ENCODE results near the gene STING1. TPM values are rescaled to one million over a fixed set of nuclear protein-coding genes. Genes with fewer than 3 reads are reported as not detected.
A peak's percentile ranks its signal among the peaks of the same experiment; 100 is the strongest.
"Not testable (repeated sequence)": the region's sequence is repeated elsewhere in the genome, so short reads cannot be mapped to it uniquely, and the experiment has no call there.

Gene STING1
- total and polyA plus RNA-seq, 4 experiments from 2014 or later: 124 to 176 (median 143) TPM

DNA sequence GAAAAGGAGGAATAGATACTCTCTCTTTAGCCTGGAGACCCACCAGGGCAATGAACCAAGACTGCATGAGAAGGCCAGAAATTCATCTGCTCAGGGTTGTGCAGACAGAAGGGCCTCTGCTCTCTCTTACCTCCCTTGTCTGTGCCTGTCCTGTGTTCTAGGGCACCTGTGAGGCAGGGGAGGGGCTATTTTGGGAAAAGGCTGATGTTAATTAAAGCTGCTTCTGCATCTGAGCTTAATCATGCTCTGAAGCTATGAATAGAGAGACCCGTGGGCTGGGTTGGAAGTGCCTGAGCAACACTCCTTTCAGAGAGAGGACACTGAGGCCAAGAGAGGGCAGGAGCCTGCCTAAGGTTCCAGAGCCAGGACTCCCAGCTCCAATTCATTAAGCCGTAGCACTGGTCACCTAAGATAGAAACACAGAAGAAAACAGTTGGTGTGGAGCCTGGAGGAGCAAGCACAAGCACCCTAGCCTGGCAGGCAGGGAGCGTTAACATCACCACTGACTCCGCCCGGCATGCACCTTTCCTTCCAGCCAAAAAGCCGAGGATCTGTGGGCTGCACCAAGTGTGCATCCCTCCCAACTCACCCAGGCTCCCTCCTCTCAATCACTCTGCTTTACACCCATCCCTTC lies 31.4 kb upstream of the STING1 start:
- H3K27me3 Mint-ChIP-seq: peaks cover 0 to 1% of the 10 kb centered on the region in 2 donors
- H3K9me3 Mint-ChIP-seq: peaks cover 0 to 3% (median 0%) of the 10 kb centered on the region in 8 donors
- Histone ChIP-seq H3K4me3 (ENCODE audit: low read length in 2 of 2) (no peak overlapping the region), H3K36me3 (ENCODE audit: insufficient read depth, low read length) (no peaks in the 10 kb centered on the region), H3K9me3 (ENCODE audit: control insufficient read depth in 1 of 2, low read length in 2 of 2) (no peaks in the 10 kb centered on the region), H3K27me3 (ENCODE audit: insufficient read depth, low read length) (no peaks in the 10 kb centered on the region), H3K27ac (ENCODE audit: low read depth, low read length) (no peak overlapping the region), H3K4me1 (ENCODE audit: insufficient read depth, low read length) (peaks cover 41% of the 10 kb centered on the region)
- H3K4me3 Mint-ChIP-seq: peak overlapping the region in 2 of 8 donors; percentile 21 to 27
- intact Hi-C loops (cut with micrococcal nuclease): loop anchor here (1.0 to 5.0 kb wide), 4 partner anchors 32 to 227 kb away; partner anchors contain the start of gene STING1
- H3K36me3 Mint-ChIP-seq: no peaks in the 10 kb centered on the region
- H3K4me1 Mint-ChIP-seq: peaks cover 39 to 60% (median 50%) of the 10 kb centered on the region in 4 donors
- ChIA-PET POLR2A (ENCODE audit: partially characterized antibody) (interaction anchor here (0.6 to 6.2 kb wide), 7 partner anchors 32 to 110 kb away, joined by 3 to 103 read pairs (median 4); partner anchors contain the start of genes DNAJC18, SMIM33, SPATA24 and STING1), CTCF (ENCODE audit: partially characterized antibody) (interaction anchor here (0.8 to 17.6 kb wide), 27 partner anchors 9 to 240 kb away, joined by 3 to 632 read pairs (median 8); partner anchors contain the start of genes DNAJC18, MZB1, SMIM33 and SPATA24)
- H3K27ac Mint-ChIP-seq: peak overlapping the region in 5 of 7 donors; percentile 5 to 81 (median 67)
- DNase-seq: no peak

DNA sequence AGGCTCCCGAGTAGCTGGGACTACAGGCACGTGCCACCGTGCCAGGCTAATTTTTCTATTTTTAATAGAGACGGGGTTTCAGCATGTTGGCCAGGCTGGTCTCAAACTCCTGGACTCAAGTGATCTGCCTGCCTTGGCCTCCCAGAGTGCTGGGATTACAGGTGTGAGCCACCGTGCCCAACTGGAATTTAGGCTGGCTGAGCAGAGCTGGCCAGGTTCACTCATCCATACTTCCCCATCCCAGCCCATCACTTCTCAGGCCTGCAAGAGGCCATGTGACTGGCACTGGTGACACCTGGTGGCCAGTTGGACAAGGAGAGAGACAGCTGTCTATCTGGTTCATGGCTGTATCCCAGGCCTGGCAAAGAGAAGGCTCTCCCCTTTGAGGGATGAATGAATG lies 30.9 kb upstream of the STING1 start:
- not testable (repeated sequence) for H3K9me3 Mint-ChIP-seq; H3K9me3 ChIP-seq (ENCODE audit: control insufficient read depth in 1 of 2, low read length in 2 of 2); H3K27me3 ChIP-seq (ENCODE audit: insufficient read depth, low read length); H3K27ac ChIP-seq (ENCODE audit: low read depth, low read length); H3K36me3 ChIP-seq (ENCODE audit: insufficient read depth, low read length); H3K4me3 ChIP-seq (ENCODE audit: low read length in 2 of 2); H3K27me3 Mint-ChIP-seq; H3K36me3 Mint-ChIP-seq
- ChIA-PET POLR2A (ENCODE audit: partially characterized antibody) (interaction anchor here (0.6 to 6.2 kb wide), 8 partner anchors 31 to 110 kb away, joined by 3 to 103 read pairs (median 4); partner anchors contain the start of genes DNAJC18, SMIM33, SPATA24 and STING1), CTCF (ENCODE audit: partially characterized antibody) (interaction anchor here (0.7 to 17.6 kb wide), 29 partner anchors 10 to 239 kb away, joined by 3 to 632 read pairs (median 7); partner anchors contain the start of genes DNAJC18, MZB1, SMIM33 and SPATA24)
- peak; percentile 68 to 78 (median 74) for DNase-seq
- Mint-ChIP-seq H3K27ac (peak overlapping the region in 6 of 7 donors; percentile 5 to 81 (median 48)), H3K4me1 (peaks cover 35 to 54% (median 46%) of the 10 kb centered on the region in 4 donors), H3K4me3 (peak overlapping the region in 2 of 8 donors; percentile 21 to 27)
- peaks cover 37% of the 10 kb centered on the region for H3K4me1 ChIP-seq (ENCODE audit: insufficient read depth, low read length)
- intact Hi-C loops (cut with micrococcal nuclease): loop anchor here (1.0 to 5.0 kb wide), 4 partner anchors 31 to 226 kb away; partner anchors contain the start of gene STING1

DNA sequence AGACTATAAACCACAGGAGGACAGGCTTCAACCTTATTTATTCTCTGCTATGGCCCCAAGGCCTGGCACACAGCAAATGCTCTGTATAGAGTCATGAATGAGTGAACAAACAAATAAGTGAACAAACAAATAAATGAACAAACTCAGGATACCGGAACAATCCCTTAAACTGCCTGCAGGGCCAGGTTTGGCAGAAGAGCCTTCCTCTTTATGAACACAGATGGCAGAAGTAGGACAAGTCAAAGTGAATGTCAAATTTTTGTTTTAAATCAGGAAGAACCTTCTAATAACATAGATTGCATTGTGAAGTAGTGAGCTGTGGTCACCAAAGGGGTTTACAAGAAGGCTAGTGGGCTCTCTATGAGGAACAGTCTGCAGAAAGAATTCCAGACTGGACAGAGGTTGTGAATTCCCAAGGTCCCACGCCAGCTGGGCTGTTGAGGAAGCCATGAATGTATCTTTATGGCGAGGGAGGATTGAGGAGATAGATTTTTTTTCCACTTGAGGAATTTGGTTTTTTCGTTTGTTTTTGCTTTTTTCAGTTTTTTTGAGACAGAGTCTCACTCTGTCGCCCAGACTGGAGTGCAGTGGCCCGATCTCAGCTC lies 30.3 kb upstream of the STING1 start:
- H3K27ac Mint-ChIP-seq: peak overlapping the region in 6 of 7 donors; percentile 32 to 86 (median 60)
- H3K27me3 Mint-ChIP-seq: no peaks in the 10 kb centered on the region
- POLR2A ChIA-PET (ENCODE audit: partially characterized antibody): interaction anchor here (1.0 to 6.2 kb wide), 7 partner anchors 30 to 109 kb away, joined by 3 to 103 read pairs (median 10); partner anchors contain the start of genes DNAJC18, SMIM33, SPATA24 and STING1
- Histone ChIP-seq H3K36me3 (ENCODE audit: insufficient read depth, low read length) (no peaks in the 10 kb centered on the region), H3K27me3 (ENCODE audit: insufficient read depth, low read length) (no peaks in the 10 kb centered on the region), H3K4me1 (ENCODE audit: insufficient read depth, low read length) (peaks cover 34% of the 10 kb centered on the region), H3K27ac (ENCODE audit: low read depth, low read length) (no peak overlapping the region), H3K4me3 (ENCODE audit: low read length in 2 of 2) (no peak overlapping the region), H3K9me3 (ENCODE audit: control insufficient read depth in 1 of 2, low read length in 2 of 2) (no peaks in the 10 kb centered on the region)
- peaks cover 32 to 50% (median 42%) of the 10 kb centered on the region in 4 donors for H3K4me1 Mint-ChIP-seq
- intact Hi-C loops (cut with micrococcal nuclease): loop anchor here (1.0 to 5.0 kb wide), 4 partner anchors 31 to 226 kb away; partner anchors contain the start of gene STING1
- no peak for DNase-seq
- peaks cover 0 to 3% (median 0%) of the 10 kb centered on the region in 8 donors for H3K9me3 Mint-ChIP-seq
- no peaks in the 10 kb centered on the region for H3K36me3 Mint-ChIP-seq
- CTCF ChIA-PET (ENCODE audit: partially characterized antibody): interaction anchor here (0.7 to 17.6 kb wide), 25 partner anchors 10 to 252 kb away, joined by 3 to 632 read pairs (median 8); partner anchors contain the start of genes DNAJC18, MZB1, SMIM33 and SPATA24
- peak overlapping the region in 5 of 8 donors; percentile 26 to 60 (median 55) for H3K4me3 Mint-ChIP-seq

DNA sequence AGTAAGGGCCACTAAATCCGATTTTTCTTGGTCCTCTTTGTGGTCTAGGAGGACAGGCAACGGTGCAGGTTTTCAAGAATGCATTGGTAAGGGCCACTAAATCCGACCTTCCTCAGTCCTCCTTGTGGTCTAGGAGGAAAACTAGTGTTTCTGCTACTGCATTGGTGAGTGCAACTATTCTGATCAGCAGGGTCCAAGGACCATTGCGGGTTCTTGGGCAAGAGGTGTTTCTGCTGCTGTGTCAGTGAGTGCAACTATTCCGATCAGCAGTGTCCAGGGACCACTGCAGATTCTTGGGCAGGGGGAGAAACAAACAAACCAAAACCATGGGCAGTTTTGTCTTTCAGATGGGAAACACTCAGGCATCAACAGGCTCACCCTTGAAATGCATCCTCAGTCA lies 22.2 kb upstream of the STING1 start:
- H3K4me3 Mint-ChIP-seq; H3K4me1 ChIP-seq (ENCODE audit: insufficient read depth, low read length); H3K36me3 Mint-ChIP-seq; H3K36me3 ChIP-seq (ENCODE audit: insufficient read depth, low read length); H3K9me3 ChIP-seq (ENCODE audit: control insufficient read depth in 1 of 2, low read length in 2 of 2); H3K27me3 ChIP-seq (ENCODE audit: insufficient read depth, low read length); intact Hi-C loops (cut with micrococcal nuclease); POLR2A ChIA-PET (ENCODE audit: partially characterized antibody); H3K9me3 Mint-ChIP-seq; H3K27ac ChIP-seq (ENCODE audit: low read depth, low read length); H3K27ac Mint-ChIP-seq; H3K27me3 Mint-ChIP-seq; DNase-seq; H3K4me1 Mint-ChIP-seq; H3K4me3 ChIP-seq (ENCODE audit: low read length in 2 of 2): not testable (repeated sequence)
- CTCF ChIA-PET (ENCODE audit: partially characterized antibody): interaction anchor here (1.2 kb wide), 1 partner anchor 81 kb away, joined by 3 read pairs; no protein-coding TSS in a partner anchor

DNA sequence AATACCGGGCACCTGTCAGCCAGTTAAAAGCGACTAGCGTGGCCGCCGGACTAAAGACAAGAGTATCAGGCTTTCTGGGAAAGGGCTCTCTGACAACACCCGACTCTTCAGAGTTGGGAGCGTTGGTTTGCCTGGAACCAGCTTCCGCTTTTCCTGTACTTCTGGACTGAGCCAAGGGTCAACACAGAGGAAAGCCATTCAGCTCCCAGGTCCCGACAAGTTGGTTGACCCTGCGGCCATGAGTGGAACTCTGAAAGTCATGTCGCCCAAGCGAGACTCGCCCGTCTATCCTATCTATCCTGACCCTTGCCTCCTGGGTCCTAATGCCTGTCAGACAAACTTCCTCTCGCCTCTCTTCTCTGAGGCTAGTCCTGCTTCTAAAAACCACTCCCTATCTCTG lies 21.3 kb upstream of the STING1 start:
- H3K36me3 Mint-ChIP-seq; H3K4me3 Mint-ChIP-seq; H3K9me3 Mint-ChIP-seq; intact Hi-C loops (cut with micrococcal nuclease); H3K27me3 ChIP-seq (ENCODE audit: insufficient read depth, low read length); H3K9me3 ChIP-seq (ENCODE audit: control insufficient read depth in 1 of 2, low read length in 2 of 2); H3K27me3 Mint-ChIP-seq; H3K36me3 ChIP-seq (ENCODE audit: insufficient read depth, low read length); H3K4me1 Mint-ChIP-seq; DNase-seq; H3K27ac ChIP-seq (ENCODE audit: low read depth, low read length); H3K4me1 ChIP-seq (ENCODE audit: insufficient read depth, low read length); H3K4me3 ChIP-seq (ENCODE audit: low read length in 2 of 2): not testable (repeated sequence)
- peak overlapping the region in 1 of 7 donors; percentile 73 for H3K27ac Mint-ChIP-seq
- CTCF ChIA-PET (ENCODE audit: partially characterized antibody): interaction anchor here (1.1 to 2.3 kb wide), 3 partner anchors 10 to 81 kb away, joined by 3 to 10 read pairs (median 3); no protein-coding TSS in a partner anchor
- POLR2A ChIA-PET (ENCODE audit: partially characterized antibody): interaction anchor here (0.5 kb wide), 1 partner anchor 21 kb away, joined by 3 read pairs; the partner anchor contains the start of gene STING1

DNA sequence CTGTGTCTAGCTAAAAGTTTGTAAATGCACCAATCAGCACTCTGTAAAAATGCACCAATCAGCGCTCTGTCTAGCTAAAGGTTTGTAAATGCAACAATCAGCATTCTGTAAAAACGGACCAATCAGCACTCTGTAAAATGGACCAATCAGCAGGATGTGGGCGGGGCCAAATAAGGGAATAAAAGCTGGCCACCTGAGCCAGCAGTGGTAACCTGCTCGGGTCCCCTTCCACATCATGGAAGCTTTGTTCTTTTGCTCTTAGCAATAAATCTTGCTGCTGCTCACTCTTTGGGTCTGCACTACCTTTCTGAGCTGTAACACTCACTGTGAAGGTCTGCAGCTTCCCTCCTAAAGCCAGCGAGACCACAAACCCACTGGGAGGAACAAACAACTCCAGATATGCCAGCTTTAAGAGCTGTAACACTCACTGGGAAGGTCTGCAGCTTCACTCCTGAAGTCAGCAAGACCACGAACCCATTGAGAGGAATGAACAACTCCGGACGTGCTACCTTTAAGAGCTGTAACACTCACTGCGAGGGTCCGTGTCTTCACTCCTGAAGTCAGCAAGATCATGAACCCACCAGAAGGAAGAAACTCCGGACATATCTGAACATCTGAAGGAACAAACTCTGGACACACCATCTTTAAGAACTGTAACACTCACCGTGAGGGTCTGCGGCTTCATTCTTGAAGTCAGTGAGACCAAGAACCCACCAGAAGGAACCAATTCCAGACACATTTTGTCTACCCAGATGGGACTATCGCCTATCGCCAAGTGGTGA lies 20.7 kb upstream of the STING1 start:
- H3K4me1 ChIP-seq (ENCODE audit: insufficient read depth, low read length); H3K9me3 ChIP-seq (ENCODE audit: control insufficient read depth in 1 of 2, low read length in 2 of 2); H3K9me3 Mint-ChIP-seq; H3K4me3 ChIP-seq (ENCODE audit: low read length in 2 of 2); H3K36me3 ChIP-seq (ENCODE audit: insufficient read depth, low read length); H3K27me3 ChIP-seq (ENCODE audit: insufficient read depth, low read length); H3K4me3 Mint-ChIP-seq; intact Hi-C loops (cut with micrococcal nuclease); H3K27me3 Mint-ChIP-seq; DNase-seq; H3K4me1 Mint-ChIP-seq; H3K36me3 Mint-ChIP-seq; H3K27ac ChIP-seq (ENCODE audit: low read depth, low read length): not testable (repeated sequence)
- CTCF ChIA-PET (ENCODE audit: partially characterized antibody): interaction anchor here (1.1 to 2.3 kb wide), 3 partner anchors 11 to 81 kb away, joined by 3 to 10 read pairs (median 3); no protein-coding TSS in a partner anchor
- POLR2A ChIA-PET (ENCODE audit: partially characterized antibody): interaction anchor here (1.5 kb wide), 1 partner anchor 8 kb away, joined by 4 read pairs; no protein-coding TSS in a partner anchor
- peak overlapping the region in 1 of 7 donors; percentile 8 for H3K27ac Mint-ChIP-seq
